HG03469 (cell line): ENCODE data around the gene SMPX.

Experiments
- ATAC-seq: cut with Tn5 transposase; IDR thresholded peaks from one replicate; pipeline ENCODE4 v1.9.1; 2021; ENCODE audit warnings: mild to moderate bottlenecking, moderate library complexity, moderate number of reproducible peaks; ENCODE audit not compliant: unreplicated experiment

The SMPX gene

DNA sequence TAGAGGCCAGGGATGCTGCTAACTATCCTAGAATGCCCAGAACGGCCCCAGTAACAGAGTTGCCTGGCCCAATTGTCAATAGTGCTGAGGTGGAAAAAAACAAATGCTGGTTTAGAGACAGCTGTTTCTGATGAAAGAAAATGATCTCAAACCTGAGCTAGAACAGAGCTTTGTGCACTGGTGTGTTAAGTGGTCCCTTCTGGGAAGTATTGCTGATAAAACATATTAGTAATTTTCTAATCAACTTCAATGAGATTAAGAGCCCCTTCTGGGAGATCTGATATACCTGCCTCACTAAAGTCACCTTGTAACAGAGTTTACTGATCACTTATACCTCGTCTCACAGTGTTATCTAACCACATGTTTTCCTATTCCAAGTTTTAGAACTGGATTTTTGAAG is 42.1 kb downstream of the SMPX start:
- ATAC-seq, result no peak

GRCh38 chrX:21715337-21715736 is 42.6 kb downstream of the SMPX start:
- no peak for ATAC-seq

- ATAC-seq, result no peak
These were observed 46.1 kb downstream of the SMPX start for GRCh38 chrX:21711848-21712197.

DNA sequence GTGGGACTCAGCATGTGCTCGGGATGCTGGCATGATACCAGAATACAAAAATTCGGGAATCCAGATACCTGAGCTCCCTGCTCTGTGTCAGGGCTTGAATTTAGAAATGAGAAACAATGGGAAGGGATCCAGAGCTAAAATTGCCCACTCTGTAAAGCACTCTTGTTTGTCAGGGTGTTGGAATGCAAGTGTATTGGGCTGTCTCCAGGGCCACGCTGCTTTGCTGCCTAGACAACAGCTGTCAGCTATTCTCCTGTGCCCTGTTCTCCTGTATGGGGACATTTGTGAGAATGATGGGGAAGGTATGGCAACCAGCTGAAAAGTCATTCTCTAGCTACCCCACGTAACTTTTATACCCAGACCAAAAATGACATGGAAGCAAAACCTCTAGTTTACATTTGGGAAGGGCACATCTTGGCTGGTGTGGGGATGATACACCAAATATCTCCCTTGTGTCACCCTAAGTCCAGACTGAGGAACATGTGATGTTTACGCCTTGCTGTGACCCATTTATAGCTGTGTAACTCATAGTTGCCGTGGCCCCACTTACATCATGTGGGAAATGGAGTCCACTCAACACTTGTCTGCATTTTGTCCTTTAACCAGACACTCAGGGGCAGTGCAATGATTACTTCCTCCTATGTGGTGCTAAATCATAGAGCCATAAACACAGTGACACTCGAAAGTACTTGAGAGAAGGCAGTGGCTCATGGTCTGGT is 46.6 kb downstream of the SMPX start:
- no peak for ATAC-seq

DNA sequence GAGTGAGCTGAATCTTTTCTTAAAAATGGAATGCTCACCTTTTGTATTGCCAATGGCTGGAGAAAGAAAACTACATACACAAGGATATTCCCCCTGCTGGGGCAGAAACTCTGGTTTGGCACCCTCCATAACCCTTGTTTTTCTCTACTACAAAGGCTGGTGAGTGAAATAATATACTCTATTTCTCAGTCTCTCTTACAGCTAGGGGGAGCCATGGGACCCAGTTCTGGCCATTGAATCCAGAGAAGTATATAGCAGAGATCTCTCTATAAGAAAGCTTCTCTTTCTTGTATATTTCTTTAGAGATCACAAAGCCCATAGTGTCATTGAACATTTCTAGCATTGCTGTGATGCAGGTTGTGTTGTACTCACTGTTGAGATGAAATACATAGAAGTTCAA is 49.8 kb downstream of the SMPX start:
- no peak for ATAC-seq

- no peak for ATAC-seq
These were observed 52.7 kb downstream of the SMPX start for GRCh38 chrX:21705225-21705624.

- no peak for ATAC-seq
These were observed 55.2 kb downstream of the SMPX start for GRCh38 chrX:21702725-21703124.

GRCh38 chrX:21700967-21701366 is 56.9 kb downstream of the SMPX start:
- no peak for ATAC-seq

- no peak for ATAC-seq
These were observed 57.6 kb downstream of the SMPX start for GRCh38 chrX:21700275-21700674.

DNA sequence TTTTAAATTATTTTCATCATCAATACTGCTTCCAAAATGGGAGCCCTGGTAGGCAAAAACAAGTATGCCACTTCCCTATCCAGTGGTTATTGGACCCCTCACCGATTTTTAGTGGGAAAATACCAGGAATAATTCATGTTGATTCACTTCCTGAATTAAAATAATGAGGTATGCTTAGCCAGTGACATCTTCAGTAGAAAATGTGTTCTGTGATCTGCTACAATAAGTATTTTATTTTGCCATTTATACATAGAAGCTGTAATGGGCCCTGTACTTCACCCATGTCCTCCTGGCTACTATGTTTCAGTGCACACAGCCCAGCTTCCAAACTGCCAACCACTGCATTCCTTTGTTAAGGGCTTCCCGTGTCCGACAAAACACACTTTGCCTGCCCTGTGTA is 58.8 kb downstream of the SMPX start:
- ATAC-seq, result no peak

GRCh38 chrX:21698272-21698671 is 59.6 kb downstream of the SMPX start:
- no peak for ATAC-seq

DNA sequence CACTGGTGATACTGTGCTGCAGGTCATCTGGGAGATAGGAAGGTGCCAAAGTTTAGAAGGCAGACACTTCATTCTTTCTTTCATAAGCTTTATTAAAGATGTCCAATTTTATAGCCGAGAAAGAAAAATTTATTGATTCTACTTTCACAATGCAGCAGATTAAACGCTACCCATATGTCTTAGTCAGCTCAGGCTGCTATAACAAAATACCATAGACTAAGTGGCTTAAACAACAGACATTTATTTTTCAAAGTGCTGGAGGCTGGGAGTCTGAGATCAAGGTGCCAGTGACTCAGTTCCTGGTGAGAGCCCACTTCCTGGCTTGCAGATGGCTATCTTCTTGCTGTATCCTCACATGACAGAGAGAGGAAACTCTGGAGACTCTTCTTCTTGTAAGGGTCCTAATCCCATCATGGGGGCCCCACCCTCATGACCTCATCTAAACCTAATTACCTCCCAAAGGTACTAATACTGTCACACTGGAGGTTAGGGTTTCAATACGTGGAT is 66.4 kb downstream of the SMPX start:
- no peak for ATAC-seq

- no peak for ATAC-seq
These were observed 74.0 kb downstream of the SMPX start for GRCh38 chrX:21683941-21684340.

- ATAC-seq, result no peak
These were observed 79.8 kb downstream of the SMPX start for GRCh38 chrX:21678048-21678612.

DNA sequence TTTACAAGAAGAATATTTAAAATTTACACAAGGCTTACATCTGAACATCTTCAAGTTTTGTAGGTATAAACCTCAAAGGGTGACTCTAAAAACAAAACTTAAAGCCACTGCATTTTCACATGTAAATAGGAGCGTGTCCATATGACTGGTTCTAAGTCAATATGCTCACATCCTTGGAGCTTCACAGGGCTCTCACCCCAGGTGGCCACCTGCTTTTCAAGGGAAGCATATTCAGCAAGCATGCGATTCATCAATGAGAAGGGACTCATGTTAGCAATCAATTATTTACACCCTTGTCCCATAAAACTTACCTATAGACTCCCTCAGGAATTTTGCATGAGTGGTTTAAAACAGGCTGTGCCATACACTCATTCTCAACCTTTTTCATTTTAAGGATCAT is 82.0 kb downstream of the SMPX start:
- ATAC-seq, result no peak

GRCh38 chrX:21674430-21675186 is 83.3 kb downstream of the SMPX start:
- no peak for ATAC-seq

GRCh38 chrX:21666679-21667078 is 91.2 kb downstream of the SMPX start:
- ATAC-seq, result no peak

DNA sequence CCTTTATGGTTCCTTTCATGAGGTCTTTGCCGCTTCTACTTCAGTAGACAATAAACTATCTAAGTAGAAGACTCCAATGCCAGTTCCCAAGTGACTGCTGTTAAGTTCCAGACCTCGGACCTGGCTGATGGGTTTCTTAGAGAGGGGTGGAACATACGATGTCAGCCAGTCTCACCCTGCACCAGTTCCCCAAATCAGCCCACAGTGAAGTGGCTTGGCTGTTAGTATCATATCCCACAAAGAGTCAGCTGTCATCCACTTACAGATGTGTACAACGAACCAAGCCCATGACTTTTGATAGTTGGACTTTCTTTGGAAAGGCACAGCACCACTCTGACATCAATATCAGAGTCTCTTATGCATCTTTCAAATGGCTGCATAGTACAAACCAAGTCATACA is 91.7 kb downstream of the SMPX start:
- ATAC-seq, result no peak

DNA sequence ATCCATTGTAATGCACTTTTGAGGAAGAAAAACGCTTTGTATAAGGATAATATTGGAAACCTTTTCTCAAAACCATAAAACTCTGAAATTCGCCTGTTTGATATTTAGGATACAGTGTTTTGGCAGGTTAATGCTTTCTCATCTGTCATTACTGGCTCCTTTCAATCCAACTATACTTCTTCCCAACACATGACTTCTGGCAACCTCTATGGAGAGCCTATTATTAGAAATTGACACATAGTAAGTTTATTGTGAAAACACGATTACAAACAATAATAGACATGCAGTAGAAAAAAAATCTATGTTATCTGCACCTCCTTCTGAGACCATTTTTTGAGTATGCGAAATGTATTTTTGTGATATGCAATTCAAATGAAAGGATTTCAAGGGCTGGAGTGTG is 95.2 kb downstream of the SMPX start:
- no peak for ATAC-seq

- no peak for ATAC-seq
These were observed 96.6 kb downstream of the SMPX start for GRCh38 chrX:21661316-21661715.

- no peak for ATAC-seq
These were observed 97.8 kb downstream of the SMPX start for GRCh38 chrX:21660156-21660555.

GRCh38 chrX:21659320-21659719 is 98.6 kb downstream of the SMPX start:
- no peak for ATAC-seq
